ENCODE results near the gene RETNLB. TPM values are rescaled to one million over a fixed set of nuclear protein-coding genes. Genes with fewer than 3 reads are reported as not detected.

RETNLB gene
- total RNA-seq, 2 donors from 2014 or later: 97.9 to 101 TPM

DNA sequence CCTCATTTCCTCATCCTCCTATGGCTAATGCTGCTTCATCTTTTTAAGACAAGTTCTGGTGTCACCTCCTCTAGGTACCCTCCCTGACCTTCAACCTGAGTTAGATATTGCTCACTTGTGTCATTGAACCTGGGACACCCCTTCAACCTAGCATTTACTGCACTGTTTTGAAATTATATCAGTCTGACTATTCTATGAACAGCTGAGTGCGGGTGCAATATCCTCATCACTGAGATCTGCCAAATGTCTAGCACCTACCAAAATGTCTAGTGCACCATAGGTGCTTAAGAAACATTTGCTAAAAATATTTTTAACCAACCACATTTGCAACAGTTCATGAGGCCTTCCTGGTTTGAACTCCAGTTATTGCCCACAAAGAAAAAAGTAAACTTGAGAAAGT, 34.5 kb downstream of the RETNLB start:
- no peaks in the 10 kb centered on the region for H3K4me1 ChIP-seq
- intact Hi-C loops (cut with DNase I): no loop called here
- TF ChIP-seq, protein P1, sequence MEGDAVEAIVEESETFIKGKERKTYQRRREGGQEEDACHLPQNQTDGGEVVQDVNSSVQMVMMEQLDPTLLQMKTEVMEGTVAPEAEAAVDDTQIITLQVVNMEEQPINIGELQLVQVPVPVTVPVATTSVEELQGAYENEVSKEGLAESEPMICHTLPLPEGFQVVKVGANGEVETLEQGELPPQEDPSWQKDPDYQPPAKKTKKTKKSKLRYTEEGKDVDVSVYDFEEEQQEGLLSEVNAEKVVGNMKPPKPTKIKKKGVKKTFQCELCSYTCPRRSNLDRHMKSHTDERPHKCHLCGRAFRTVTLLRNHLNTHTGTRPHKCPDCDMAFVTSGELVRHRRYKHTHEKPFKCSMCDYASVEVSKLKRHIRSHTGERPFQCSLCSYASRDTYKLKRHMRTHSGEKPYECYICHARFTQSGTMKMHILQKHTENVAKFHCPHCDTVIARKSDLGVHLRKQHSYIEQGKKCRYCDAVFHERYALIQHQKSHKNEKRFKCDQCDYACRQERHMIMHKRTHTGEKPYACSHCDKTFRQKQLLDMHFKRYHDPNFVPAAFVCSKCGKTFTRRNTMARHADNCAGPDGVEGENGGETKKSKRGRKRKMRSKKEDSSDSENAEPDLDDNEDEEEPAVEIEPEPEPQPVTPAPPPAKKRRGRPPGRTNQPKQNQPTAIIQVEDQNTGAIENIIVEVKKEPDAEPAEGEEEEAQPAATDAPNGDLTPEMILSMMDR (IDR thresholded peaks at IDR 0.05): no peak
- H3K27me3 ChIP-seq: no peaks in the 10 kb centered on the region
- H3K36me3 ChIP-seq: no peaks in the 10 kb centered on the region
- H3K27ac ChIP-seq: no peak overlapping the region
- H3K4me3 ChIP-seq: no peak overlapping the region
- no peak overlapping the region for H3K9ac ChIP-seq (ENCODE audit: low read depth in 2 of 2, low read length in 2 of 2)
- no peaks in the 10 kb centered on the region for H3K9me3 ChIP-seq
- DNase-seq: no peak

- no peak overlapping the region for H3K9ac ChIP-seq (ENCODE audit: low read depth in 2 of 2, low read length in 2 of 2)
- no peak overlapping the region for H3K4me3 ChIP-seq
- no peaks in the 10 kb centered on the region for H3K9me3 ChIP-seq
- H3K4me1 ChIP-seq: no peaks in the 10 kb centered on the region
- no peaks in the 10 kb centered on the region for H3K36me3 ChIP-seq
- H3K27me3 ChIP-seq: no peaks in the 10 kb centered on the region
- no peak overlapping the region for H3K27ac ChIP-seq
- no peak for DNase-seq
- intact Hi-C loops (cut with DNase I): no loop called here
- TF ChIP-seq, protein P1 (IDR thresholded peaks at IDR 0.05): no peak
These were observed 37.9 kb downstream of the RETNLB start for GRCh38 chr3:108719178-108719806.

DNA sequence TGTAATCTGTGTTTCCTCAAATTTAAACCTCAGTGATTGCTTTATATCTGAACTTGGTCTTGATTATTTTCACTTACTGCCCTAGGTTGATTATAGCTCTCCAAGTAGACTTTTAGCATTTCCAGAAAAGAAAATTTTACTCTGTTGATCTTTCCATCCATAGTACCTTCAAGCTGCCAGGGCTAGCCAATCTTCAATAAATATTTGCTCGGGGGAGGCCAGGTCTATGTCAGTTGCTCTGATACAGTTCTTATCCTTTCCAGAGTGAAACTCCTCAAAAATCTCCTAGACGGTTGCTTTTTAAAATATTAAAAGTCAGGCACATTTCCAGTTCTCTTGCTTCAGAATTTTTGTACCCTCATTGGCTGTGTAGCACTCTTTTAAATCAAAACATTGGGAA, 38.8 kb downstream of the RETNLB start:
- TF ChIP-seq, protein P1 (IDR thresholded peaks at IDR 0.05): no peak
- H3K9ac ChIP-seq (ENCODE audit: low read depth in 2 of 2, low read length in 2 of 2): no peak overlapping the region
- DNase-seq: no peak
- H3K27me3 ChIP-seq: no peaks in the 10 kb centered on the region
- no peaks in the 10 kb centered on the region for H3K4me1 ChIP-seq
- no peaks in the 10 kb centered on the region for H3K36me3 ChIP-seq
- intact Hi-C loops (cut with DNase I): no loop called here
- no peaks in the 10 kb centered on the region for H3K9me3 ChIP-seq
- no peak overlapping the region for H3K4me3 ChIP-seq
- no peak overlapping the region for H3K27ac ChIP-seq

GRCh38 chr3:108713816-108714215, 43.4 kb downstream of the RETNLB start:
- Histone ChIP-seq H3K27me3 (no peaks in the 10 kb centered on the region), H3K27ac (no peak overlapping the region), H3K4me3 (no peak overlapping the region), H3K9ac (ENCODE audit: low read depth in 2 of 2, low read length in 2 of 2) (no peak overlapping the region), H3K9me3 (no peaks in the 10 kb centered on the region), H3K4me1 (no peaks in the 10 kb centered on the region), H3K36me3 (no peaks in the 10 kb centered on the region)
- TF ChIP-seq, protein P1 (IDR thresholded peaks at IDR 0.05): no peak
- intact Hi-C loops (cut with DNase I): no loop called here
- DNase-seq: no peak

DNA sequence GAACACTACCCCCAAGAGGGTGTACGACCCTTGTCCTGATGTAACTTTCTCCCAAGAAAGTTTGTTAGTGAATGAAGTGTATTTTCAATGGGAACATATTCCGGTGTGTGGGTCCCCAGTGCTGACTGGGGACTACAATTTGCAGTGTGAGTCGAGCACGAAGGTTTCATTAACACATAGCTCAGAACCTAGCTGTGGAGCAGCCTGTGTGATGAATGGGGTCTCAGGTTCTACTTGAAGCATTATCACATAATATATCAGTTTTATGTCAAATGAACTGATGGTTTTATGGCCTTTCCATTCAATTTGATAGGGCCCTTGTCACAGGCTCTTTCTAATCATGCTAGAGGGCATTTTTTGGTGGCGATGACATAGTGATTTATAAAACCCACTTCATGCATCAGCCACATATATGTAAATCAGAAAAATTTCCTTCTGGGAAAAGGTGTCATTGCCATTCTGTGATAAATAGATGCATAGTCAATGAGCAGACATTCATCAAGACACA, 44.1 kb downstream of the RETNLB start:
- H3K9me3 ChIP-seq: no peaks in the 10 kb centered on the region
- DNase-seq: no peak
- H3K9ac ChIP-seq (ENCODE audit: low read depth in 2 of 2, low read length in 2 of 2): no peak overlapping the region
- no peaks in the 10 kb centered on the region for H3K36me3 ChIP-seq
- TF ChIP-seq, protein P1 (IDR thresholded peaks at IDR 0.05): no peak
- H3K27ac ChIP-seq: no peak overlapping the region
- H3K4me3 ChIP-seq: no peak overlapping the region
- H3K4me1 ChIP-seq: no peaks in the 10 kb centered on the region
- intact Hi-C loops (cut with DNase I): no loop called here
- H3K27me3 ChIP-seq: no peaks in the 10 kb centered on the region

Other genes starting within 250 kb of the RETNLB start
- under 1 TPM; 0.13 to 0.44 TPM for gene MYH15, start 246.8 kb downstream of the RETNLB start, total RNA-seq
- gene CIP2A, start 168.0 kb downstream of the RETNLB start, total RNA-seq: 10 to 100 TPM in 1 of 2 donors, 1 to 10 TPM in 1; 5.3 to 18.5 TPM
- gene DZIP3, start 167.7 kb downstream of the RETNLB start, total RNA-seq: 1 to 10 TPM; 6.8 to 8.5 TPM
- under 1 TPM; 0.29 to 0.69 TPM for gene TRAT1, start 65.4 kb upstream of the RETNLB start, total RNA-seq
- gene GUCA1C, start 196.5 kb upstream of the RETNLB start, total RNA-seq: not detected

All from colonic mucosa (tissue), 4 donors.